ENCODE data around the gene EDEM3.
"Not testable (repeated sequence)": the region's sequence is repeated elsewhere in the genome, so short reads cannot be mapped to it uniquely, and the experiment has no call there.

EDEM3 gene

GRCh38 chr1:184768467-184768866 lies 13.8 kb upstream of the EDEM3 start:
- TF ChIP-seq CTCF (IDR thresholded peaks at IDR 0.05; ENCODE audit: extremely low read depth, missing control alignments), result no peak
- DNase-seq (ENCODE audit: low spot score), result no peak

- no peak for TF ChIP-seq CTCF (IDR thresholded peaks at IDR 0.05; ENCODE audit: extremely low read depth, missing control alignments)
- DNase-seq (ENCODE audit: low spot score), result no peak
These were observed 12.9 kb upstream of the EDEM3 start for GRCh38 chr1:184767591-184767990.

GRCh38 chr1:184764483-184764882 lies 9.8 kb upstream of the EDEM3 start:
- DNase-seq (ENCODE audit: low spot score), result no peak
- no peak for TF ChIP-seq CTCF (IDR thresholded peaks at IDR 0.05; ENCODE audit: extremely low read depth, missing control alignments)

GRCh38 chr1:184763520-184763919 lies 8.9 kb upstream of the EDEM3 start:
- DNase-seq (ENCODE audit: low spot score), result not testable (repeated sequence)

- TF ChIP-seq CTCF (IDR thresholded peaks at IDR 0.05; ENCODE audit: extremely low read depth, missing control alignments), result no peak
These were observed 7.4 kb upstream of the EDEM3 start for GRCh38 chr1:184761969-184762485.

GRCh38 chr1:184759651-184760050 lies 5.0 kb upstream of the EDEM3 start:
- DNase-seq (ENCODE audit: low spot score), result no peak
- TF ChIP-seq CTCF (IDR thresholded peaks at IDR 0.05; ENCODE audit: extremely low read depth, missing control alignments), result no peak

More at GRCh38 chr1:184761969-184762485, 7.4 kb upstream of the EDEM3 start:
- no peak for DNase-seq (ENCODE audit: low spot score)

- no peak for TF ChIP-seq CTCF (IDR thresholded peaks at IDR 0.05; ENCODE audit: extremely low read depth, missing control alignments)
These were observed 4.5 kb upstream of the EDEM3 start for GRCh38 chr1:184759112-184759511.

GRCh38 chr1:184757891-184758290 lies 3.2 kb upstream of the EDEM3 start:
- TF ChIP-seq CTCF (IDR thresholded peaks at IDR 0.05; ENCODE audit: extremely low read depth, missing control alignments), result no peak
- DNase-seq (ENCODE audit: low spot score), result no peak

More at GRCh38 chr1:184759112-184759511, 4.5 kb upstream of the EDEM3 start:
- no peak for DNase-seq (ENCODE audit: low spot score)
